SW 1271 (cell line): ENCODE data around the gene IQCE.
"Not testable (repeated sequence)": the region's sequence is repeated elsewhere in the genome, so short reads cannot be mapped to it uniquely, and the experiment has no call there.

Source experiments
- DNase-seq, 2 experiments: peaks; one replicate each; lab custom pipeline; 2025; lab: John Stamatoyannopoulos, UW

The IQCE gene

DNA sequence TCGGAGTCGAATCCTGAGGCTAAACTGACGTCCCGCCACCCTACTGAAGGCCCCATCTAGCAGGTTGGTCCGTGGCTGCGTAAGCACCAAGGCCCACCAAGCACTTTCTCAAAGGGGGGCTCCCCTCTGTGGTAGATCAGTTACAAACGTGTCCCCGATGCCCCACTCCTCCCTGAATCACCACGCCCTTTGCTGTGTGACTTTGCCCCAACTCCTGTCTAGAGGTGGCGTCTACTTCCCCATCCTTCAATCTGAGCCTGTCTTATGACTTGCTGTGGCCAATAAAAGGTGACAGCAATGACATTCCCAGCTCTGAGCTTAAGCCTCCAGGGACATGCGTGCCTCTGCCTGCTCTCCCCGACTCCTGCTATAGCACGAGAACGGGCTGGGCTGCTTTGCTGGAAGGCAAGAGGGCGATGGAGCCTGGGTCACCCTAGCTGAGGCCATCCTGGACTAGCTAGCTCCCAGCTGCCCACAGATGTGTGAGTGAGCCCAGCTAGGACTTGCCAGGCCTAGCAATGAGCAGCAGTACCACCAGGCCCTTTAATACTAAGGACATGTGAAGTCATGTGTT is 26.5 kb upstream of the IQCE start:
- not testable (repeated sequence) for DNase-seq

DNA sequence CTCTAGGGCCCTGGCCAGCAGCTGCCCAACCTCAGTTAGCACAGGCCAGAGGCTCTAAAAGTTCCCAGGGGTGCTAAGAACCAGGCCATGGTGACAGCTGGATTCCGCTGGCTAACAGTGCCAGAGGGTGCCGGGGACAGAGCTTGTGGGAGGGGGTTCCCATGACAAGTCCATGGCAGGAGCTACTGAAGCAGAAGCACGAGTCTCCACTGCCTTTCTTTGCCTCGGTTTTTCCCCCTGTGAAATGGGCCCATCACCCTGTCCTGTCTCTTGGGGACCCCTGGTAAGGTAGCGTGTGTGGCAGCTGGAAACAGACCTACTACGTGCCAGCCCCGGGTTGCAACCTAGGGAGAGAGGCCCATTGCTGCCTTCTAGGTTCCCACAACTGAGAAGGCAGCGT is 26.0 kb upstream of the IQCE start:
- DNase-seq = not testable (repeated sequence)

DNA sequence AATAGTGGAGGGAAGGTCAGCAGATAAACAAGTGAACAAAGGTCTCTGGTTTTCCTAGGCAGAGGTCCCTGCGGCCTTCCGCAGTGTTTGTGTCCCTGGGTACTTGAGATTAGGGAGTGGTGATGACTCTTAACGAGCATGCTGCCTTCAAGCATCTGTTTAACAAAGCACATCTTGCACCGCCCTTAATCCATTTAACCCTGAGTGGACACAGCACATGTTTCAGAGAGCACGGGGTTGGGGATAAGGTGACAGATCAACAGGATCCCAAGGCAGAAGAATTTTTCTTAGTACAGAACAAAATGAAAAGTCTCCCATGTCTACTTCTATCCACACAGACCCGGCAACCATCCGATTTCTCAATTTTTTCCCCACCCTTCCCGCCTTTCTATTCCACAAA is 25.2 kb upstream of the IQCE start:
- DNase-seq = not testable (repeated sequence)

DNA sequence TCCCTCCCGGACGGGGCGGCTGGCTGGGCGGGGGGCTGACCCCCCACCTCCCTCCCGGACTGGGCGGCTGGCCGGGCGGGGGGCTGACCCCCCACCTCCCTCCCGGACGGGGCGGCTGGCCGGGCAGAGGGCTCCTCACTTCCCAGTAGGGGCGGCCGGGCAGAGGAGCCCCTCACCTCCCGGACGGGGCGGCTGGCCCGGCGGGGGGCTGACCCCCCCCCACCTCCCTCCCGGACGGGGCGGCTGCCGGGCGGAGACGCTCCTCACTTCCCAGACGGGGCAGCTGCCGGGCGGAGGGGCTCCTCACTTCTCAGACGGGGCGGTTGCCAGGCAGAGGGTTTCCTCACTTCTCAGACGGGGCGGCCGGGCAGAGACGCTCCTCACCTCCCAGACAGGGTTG is 24.6 kb upstream of the IQCE start:
- not testable (repeated sequence) for DNase-seq

DNA sequence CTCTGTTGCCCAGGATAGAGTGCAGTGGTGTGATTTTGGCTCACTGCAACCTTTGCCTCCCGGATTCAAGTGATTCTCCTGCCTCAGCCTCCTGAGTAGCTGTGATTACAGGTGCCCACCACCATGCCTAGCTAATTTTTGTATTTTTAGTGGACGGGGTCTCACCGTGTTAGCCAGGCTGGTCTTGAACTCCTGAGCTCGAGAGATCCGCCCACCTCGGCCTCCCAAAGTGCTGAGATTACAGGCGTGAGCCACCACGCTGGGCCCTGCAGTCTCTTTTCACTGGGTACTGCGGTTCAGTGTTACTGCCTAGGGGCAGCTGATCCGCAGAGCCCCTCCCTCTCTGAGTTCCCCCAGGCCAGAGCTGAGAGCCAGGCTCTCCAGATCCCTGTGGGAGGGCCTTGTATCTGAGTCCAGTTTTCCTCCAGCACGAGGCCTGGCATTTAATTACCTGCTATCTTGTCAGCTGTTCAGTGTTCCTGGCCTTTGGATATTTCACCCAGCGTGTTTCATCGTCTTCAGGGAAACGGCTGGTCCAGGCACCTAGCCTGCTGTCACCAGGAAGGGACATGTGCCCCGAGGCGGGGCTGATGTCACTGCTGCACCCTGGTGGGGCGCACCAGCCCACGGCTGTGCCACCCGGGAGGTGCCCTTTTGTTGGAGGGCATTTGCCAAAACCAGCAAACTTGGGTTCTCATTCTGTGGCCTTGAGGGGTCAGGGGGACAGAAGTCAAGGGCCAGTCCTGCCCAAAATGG is 22.7 kb upstream of the IQCE start:
- not testable (repeated sequence) for DNase-seq

DNA sequence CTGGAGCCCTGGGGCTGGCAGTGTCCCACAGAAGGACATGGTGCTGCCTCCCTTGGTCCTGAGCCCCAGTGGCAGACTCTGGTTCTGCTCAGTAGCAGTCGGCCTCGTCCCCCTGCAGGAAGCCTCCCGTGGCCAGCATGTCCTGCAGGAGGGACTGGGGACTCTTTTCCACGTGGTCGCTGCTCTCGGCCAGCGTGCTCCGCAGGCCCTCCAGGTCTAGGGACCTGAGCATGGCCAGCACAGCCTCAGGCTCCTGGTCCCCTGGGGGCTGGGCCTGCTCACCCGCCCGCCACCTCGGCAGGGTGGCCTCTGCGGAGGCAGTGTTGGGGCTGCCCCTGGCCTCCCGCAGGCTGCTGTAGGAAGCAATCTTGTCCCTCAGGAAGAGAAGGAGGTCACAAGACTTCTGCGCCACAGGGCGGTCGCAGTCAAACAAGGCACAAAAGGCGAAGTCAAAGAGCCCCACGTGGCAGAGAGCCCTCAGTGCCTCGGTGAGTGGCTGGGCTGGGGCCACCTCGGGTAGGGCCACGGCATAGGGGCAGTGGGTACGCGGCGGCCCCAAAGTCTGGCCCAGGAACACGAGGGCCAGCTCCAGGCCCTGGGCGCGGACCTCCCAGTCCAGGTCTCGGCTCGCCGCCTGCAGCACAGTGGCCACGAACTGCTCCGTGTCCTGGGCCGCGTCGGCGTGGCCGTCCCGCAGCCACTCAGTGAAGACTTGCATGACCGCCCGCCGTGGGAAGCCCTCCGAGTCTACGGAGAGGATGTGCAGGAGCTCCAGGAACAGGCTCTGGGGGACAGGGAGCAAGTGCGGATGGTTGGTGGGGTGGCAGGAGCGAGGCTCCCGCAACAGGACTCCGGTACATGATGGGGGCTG is 20.6 kb upstream of the IQCE start:
- DNase-seq = no peak

DNA sequence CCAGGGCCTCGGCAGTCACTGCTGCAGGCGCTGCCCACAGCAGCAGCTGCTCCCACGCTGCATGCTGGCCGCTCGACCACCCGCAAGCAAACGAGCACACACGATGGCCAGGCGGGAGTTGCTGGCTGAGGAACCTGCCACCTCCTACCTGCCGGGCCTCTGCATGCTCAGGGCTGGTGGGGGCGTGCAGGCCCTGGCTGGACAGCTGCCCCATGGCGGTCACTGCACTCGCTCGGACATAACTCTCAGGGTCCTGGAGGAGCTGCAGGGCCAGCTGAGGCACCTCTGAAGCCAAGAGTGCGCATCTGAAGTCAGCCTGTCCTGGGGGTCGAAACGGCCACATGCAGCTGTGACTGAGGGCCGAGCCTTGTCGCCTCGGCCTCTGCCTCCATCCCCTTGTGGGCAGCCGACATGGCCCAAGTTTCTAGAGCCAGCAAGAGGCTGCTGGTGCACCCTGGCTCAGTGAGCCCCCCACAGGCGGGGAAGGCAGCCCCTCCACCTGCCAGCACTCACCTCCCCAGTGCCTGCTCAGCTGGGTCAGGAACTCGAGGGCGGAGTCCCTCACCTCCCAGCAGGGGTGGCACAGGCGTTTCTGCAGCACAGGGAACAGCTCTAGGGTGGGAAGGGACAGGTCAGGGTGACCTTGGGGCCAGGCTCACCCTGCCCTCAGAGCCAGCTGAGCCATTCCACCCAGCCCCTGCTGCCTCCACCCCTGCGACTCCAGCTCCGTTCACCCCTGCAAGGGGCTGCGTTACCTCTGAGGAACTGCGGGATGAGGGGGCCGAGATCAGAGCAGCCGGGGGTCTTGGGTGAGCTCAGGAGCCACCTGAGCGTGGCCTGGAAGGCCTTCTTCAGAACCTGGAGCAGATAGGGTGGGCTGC is 19.5 kb upstream of the IQCE start:
- DNase-seq = no peak

DNA sequence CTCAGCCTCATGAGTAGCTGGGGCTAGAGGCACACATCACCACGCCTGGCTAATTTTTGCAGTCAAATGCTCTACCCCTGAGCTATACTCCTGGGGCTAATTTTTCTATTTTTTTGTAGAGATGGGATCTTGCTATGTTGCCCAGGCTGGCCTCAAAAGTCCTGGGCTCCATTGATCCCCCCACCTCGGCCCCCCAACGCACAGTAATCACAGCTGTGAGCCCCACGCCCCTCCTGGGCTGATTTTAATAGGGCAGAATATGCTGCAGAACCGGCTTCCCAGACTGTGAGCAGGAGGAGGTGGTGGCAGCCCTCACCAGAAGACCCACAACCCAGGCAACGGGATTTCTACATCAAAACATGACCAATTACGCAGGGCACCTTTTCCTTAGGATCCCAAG is 18.6 kb upstream of the IQCE start:
- DNase-seq = no peak

DNA sequence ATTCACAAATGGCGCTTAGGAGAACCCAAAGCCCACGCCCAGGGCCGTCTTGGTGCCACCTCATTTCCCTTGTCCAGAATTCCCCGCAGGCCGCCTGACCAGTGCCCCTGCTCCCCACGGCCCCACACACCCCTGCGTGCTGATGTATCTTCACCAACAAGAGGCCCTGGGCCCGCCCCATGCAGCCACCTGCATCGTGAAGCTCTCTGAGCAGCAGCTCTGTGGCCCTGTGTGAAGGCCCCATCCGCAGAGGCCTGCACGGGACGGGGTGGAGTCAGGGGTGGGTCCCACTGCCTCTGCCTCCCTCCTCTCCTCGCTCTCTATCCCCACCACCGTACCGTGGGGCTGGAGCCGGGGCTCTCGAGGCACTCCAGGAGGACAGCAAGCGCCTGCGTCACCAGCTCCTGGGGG is 18.1 kb upstream of the IQCE start:
- no peak for DNase-seq

DNA sequence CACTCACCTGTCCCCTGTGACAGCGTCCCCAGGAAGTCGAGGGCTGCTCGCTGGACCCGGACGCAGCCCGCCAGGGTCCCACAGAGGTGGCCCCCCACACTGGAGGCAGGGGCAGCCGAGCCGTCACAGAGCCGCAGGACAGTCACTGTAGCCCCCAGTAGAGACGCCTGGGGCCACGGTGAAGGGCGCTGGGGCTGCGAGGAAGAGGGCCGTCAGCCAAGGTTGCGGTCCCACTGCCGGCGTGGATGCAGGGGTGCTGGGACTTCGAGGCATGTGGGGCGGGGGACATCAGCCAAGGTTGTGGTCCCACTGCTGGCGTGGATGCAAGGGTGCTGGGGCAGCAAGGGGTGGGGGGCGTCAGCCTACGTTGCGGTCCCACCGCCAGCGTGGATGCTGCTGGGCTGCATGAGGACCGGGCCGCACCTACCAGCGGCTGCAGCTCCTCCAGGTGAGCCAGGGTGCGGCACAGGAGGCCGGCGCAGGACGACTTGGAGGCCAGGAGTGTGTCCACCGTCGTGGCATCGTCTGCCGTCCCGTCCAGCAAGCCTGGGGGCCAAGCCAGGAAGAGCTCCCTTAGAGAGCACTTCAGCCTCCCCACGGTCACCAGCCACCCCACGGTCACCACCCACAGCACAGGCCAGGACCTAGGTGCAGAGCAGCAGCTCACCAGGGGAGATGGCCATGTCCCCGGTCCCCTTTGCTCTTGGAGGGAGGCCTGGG is 17.3 kb upstream of the IQCE start:
- no peak for DNase-seq

DNA sequence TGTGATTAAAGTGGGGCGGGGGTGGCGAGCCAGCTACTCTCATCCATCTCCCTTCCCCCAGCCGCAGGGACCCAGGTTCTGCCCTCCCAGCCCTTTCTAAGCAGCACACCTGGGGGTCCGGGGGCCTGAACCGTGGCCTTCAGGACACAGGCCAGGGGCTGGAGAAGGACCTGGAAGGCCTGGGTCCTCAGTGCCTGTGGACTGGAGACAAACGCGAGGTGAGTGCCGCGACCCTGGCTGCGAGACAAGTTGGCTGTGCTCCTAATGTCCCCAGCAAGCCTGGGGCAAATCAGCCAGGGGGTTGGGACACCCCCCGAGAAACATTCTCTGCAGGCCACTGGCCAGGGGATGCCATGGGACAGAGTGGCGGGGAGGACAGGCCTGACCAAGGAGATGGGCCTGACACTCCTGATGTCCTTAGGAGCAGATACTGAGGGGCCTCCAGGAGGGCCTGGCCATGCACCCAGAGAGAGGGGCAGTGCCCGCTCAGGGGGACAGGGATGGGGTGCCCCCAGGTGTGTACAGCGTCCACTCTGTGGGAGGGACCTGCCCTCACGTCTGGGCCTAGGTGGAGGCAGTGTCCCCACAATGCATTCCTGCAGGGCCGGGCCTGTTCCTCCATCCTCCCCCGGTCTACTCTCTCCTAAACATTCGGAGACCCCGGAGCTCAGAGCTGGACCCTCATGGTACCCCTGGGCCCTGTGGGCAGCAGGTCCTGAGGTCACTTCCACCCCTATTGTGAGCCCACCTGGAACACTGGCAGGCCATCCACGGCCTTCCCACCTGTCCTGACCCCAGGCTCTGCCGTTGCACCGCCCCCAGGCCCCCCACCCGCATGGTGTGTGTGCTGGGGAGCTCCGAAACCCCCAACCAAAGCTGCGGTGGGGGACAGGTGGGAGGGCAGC is 16.5 kb upstream of the IQCE start:
- no peak for DNase-seq

DNA sequence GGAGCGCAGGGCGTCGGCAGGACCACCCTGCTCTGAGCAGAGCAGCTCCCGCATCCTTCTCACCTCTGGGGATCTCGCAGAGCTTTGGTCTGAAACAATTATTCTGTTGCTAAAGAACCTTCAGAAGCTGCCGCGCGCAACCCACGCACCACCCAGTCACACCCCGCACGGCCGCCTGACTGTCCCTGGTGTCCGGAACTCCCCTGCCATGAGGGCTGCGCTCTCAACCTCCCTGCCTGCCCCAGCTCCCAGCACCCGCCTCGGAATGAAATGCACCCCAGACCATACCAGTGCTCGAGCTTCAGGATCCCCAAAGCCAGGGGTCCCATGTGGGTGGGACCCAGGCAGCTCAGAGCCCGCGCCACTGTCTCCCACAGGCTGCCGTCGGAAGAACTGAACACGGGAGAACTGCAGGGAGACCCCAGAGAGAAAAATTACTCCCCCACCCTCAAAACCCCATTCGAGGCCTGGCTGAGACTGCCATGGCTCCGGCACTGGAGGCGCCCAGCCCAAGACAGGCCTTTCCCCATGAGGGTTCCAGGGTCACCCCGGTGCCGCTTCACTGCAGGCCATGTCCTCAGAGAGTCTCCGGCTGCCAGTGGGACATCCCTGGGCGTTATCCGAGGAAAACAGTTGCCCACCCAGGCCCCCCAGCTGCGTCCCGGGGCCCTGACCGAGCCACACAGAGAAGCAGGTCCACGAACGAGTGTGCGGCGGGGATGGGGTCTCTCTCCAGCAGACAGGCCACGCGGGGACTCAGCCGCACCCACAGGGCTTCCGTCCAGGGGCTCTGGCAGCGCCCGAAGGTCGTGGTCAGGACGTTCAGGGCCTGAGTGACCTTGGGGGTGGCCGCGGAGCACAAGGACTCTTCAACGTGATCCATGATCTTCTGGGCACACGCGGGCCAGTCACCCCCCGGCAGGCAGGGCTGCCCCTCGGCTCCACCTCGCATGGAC is 15.6 kb upstream of the IQCE start:
- no peak for DNase-seq

DNA sequence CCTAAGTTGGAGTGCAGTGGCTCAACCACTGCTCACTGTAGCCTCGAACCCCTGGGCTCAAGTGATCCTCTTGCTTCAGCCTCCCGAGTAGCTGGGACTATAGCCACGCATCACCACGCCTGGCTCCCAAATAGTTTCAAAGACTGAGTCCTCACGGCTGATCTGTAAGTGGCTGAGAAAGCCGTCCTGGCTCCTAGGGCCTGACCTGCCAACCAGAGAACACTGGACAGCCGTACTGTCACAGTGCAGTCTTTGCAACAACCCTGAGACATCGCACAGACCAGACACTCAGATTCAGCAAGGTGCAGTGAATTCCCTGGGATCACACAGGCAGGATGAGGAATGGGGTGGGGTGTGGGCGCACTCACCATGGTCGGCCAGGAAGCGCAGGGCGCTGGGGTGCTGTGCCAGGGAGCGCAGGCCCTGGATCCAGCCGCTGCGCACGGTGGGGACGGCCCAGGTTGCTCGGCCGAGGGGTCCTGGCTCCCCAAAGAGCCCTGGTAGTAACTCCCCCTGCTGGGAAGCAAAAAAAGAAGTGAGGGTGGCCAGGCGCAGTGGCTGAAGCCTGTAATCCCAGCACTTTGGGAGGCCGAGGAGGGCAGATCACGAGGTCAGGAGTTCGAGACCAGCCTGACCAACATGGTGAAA is 14.1 kb upstream of the IQCE start:
- DNase-seq = no peak

DNA sequence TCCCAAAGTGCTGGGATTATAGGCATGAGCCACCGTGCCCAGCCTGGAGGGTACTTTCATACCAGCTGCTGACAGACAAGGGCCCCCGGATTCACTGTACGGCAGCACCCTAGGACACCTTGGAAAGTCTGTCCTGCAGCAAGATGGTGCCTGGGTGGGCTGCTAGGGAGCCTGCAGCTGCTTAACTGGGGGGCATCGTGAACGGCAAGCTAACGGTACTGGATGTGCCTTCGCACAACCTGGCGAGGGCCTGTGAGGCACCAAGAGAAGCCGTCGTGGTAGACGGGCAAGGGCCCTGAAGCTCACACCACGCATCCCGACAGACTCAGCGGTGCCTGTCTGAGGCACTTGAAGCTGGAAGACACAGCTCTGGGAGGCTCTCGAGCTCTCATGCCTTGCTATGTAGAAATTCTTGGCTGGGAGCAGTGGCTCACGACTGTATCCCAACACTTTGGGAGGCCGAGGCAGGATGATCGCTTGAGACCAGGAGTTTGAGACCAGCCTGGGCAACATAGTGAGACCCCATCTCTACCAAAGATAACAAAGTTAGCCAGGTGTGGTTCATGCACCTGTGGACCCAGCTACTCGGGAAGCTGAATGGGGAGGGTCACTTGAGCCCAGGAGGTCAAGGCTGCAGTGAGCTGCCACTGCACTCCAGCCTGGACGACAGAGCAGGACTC is 12.9 kb upstream of the IQCE start:
- DNase-seq = no peak

DNA sequence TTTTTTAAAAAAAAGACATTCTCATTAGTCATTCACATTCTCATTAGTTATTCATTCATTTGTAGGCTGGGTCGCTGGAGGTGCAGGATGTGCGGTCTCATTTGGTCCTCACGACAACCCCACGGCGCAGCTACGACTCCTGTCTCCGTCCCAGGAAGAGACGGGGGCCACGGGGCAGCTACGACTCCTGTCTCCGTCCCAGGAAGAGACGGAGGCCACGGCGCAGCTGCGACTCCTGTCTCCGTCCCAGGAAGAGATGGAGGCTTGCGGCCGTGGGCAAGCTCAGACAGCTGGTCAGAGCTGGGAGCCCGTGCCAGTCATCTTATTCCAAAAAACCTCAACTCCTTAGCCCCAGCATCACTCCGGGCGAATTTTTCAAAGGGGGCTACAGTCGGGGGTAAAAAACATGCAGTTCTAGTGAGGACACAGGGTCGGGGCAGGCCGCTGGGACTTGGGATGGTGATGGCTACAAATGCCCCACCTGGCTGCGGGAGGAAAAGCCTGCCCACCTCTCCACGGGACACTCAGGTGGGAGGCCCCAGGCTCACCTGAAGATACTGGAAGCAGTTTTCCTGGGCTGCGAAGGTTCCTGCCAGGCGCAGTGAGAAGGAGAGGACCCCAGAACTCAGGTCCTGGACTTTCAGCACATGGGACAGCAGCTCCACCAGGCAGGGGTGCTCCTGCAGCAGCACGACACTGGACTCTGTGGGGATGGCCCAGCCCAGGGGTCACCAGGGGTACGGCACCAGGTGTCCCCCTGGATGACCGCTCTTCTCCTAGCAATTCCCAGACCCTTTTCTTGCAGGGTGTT is 11.8 kb upstream of the IQCE start:
- no peak for DNase-seq

DNA sequence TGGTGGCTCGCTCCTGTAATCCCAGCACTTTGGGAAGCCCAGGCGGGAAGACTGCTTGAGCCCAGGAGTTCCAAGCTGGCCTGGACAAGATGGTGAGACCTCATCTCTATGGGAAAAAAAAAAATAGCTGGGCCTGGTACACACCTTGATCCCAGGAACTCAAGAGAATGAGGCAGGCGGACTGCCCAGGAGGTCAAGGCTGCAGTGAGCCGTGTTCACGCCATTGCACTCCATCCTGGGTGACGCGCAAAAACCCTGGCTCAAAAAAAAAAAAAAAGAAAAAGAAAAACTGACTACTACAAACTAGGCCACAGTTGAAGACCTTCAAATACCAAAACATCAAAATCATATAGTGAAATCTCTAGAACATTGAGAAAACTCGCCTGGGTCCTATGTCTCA is 7.4 kb upstream of the IQCE start:
- no peak for DNase-seq

DNA sequence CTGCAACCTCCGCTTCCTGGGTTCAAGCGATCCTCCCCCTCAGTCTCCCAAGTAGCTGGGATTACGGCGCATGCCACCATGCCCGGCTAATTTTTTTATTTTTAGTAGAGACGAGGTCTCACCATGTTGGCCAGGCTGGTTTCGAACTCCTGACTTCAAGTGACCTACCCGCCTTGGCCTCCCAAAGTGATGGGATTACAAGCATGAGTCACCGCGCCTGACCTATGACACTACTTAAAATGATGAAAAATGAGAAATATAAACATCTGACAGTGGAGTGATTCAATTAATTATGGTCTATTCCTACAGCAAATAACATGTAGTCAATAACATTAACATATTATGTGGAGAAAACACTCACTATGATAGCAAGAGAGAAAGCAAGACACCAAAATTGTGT is 5.7 kb upstream of the IQCE start:
- no peak for DNase-seq
